GM18507 (cell line): ENCODE measurements around the gene SPOCK1.
"Not testable (repeated sequence)": the region's sequence is repeated elsewhere in the genome, so short reads cannot be mapped to it uniquely, and the experiment has no call there.

Experiments used
- DNase-seq: peaks from one replicate; pipeline ENCODE4 v3.0.0; 2011; ENCODE audit warnings: low read depth; ENCODE audit not compliant: insufficient read length; ENCODE audit errors: extremely low spot score
- FAIRE-seq: peaks from 2 replicates; lab custom pipeline; 2011; peaks lifted over from hg19 to GRCh38; lab: Jason Lieb, UNC

Gene SPOCK1

GRCh38 chr5:137498736-137499505 lies at the start of gene SPOCK1:
TSS of gene SPOCK1 (minus strand) at chr5:137499326.
- FAIRE-seq (peak; percentile 56), DNase-seq (peak; percentile 84)

GRCh38 chr5:137545956-137546355 lies 46.8 kb upstream of the SPOCK1 start:
- FAIRE-seq = no peak
- DNase-seq = no peak

GRCh38 chr5:137535449-137535848 lies 36.3 kb upstream of the SPOCK1 start:
- DNase-seq, FAIRE-seq: not testable (repeated sequence)

DNA sequence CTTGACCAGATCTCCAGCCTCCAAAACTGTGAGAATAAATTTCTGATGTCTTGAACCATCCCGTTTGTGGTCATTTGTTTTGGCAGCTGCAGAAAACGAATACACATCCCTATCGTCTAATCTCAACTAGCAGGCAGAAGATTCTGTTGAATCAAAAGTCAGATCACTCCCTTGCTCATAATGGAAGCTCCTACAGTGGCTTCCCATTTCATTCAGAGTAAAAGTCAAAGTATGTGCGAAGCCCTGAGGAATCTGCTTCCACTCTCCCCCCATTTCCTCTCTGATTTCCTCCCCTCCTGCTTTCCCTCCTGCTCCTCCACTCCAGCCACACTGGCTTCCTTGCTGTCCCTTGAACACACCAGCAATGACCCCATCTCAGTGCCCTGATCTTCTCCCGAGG lies 34.8 kb upstream of the SPOCK1 start:
- FAIRE-seq = no peak
- DNase-seq = no peak

DNA sequence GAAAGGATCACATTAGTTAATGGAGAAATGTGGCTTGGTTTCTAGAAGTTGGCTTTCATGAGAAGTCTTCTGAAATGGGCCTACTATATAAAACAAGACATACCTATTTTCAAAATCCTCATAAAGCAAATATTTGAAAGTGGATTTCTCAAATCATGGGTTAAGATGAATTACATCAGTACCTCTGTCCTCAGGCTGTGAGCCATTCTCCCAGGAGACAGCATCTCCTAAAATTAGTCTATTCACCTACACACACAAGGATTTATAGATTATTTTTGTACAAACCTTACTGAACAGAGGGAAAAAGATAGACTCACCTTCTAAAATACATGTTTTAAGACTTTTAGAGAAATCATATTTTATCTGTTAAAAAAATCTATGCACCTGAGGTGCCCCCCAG lies 32.1 kb upstream of the SPOCK1 start:
- FAIRE-seq = no peak
- no peak for DNase-seq

- FAIRE-seq = no peak
- DNase-seq = no peak
These were observed 22.1 kb upstream of the SPOCK1 start for GRCh38 chr5:137521246-137521645.

- DNase-seq (no peak), FAIRE-seq (no peak)
These were observed 17.8 kb upstream of the SPOCK1 start for GRCh38 chr5:137516961-137517360.

DNA sequence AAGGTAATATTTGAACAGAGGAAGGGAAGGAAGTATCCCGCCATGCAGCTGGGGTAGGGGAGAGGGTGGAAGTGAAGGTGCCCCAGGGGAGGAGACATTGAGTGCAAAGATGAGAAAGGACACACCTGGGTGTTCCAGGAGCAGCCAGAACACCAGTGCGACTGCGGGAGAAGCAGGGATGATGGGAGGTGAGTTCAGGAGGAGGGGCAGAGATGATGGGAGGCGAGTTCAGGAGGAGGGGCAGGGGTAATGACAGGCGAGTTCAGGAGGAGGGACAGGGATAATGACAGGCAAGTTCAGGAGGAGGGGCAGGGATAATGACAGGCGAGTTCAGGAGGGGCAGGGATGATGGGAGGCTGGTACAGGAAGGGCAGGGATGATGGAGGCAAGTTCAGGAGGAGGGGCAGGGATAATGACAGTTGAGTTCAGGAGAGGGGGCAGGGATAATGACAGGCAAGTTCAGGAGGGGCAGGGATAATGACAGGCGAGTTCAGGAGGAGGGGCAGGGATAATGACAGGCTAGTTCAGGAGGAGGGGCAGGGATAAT lies 17.2 kb upstream of the SPOCK1 start:
- no peak for FAIRE-seq

GRCh38 chr5:137515238-137515637 lies 16.1 kb upstream of the SPOCK1 start:
- DNase-seq (no peak), FAIRE-seq (no peak)

More for the DNA sequence above, 17.2 kb upstream of the SPOCK1 start:
- no peak for DNase-seq

DNA sequence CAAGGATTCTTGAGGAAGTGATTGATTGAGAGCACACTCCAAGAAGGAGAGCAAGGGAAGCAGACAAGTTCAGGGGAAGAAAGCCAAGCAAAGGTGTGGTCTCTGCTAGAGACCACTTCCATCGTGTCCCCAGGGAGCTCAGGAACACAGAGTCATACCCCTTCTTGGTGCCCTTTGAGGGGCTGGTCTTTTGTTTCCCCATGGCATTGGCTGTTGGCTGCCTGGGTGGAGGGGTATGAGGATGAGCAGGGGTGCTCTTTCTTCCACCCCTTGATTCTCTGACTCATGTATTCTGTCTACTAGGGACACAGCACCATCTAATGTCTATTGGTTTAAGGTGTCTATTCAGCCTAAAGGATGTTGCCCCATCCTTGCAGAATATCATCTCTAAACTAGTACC lies 11.5 kb upstream of the SPOCK1 start:
- FAIRE-seq (no peak), DNase-seq (no peak)

GRCh38 chr5:137507150-137507549 lies 8.0 kb upstream of the SPOCK1 start:
- FAIRE-seq (no peak), DNase-seq (no peak)

GRCh38 chr5:137506296-137506695 lies 7.2 kb upstream of the SPOCK1 start:
- DNase-seq = no peak
- FAIRE-seq = no peak

DNA sequence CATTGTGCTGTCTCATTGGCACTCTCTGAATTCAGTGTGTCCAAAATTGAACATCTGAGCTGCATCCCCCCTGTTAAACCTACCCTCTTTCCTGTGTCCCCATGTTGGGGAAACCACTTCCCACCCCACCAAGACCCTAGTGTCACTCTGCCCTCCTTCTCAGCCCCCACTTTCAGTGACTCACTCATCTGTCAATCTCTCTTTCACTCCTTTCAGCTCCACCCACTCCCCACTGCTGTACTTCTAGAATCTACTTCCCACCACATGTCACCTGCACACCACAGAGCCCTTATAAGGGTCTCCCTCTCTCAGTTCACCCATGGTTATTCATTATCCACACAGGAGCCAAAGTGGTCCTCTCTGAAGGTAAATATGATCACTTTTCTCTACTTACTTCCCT lies 5.8 kb upstream of the SPOCK1 start:
- DNase-seq (no peak), FAIRE-seq (no peak)

DNA sequence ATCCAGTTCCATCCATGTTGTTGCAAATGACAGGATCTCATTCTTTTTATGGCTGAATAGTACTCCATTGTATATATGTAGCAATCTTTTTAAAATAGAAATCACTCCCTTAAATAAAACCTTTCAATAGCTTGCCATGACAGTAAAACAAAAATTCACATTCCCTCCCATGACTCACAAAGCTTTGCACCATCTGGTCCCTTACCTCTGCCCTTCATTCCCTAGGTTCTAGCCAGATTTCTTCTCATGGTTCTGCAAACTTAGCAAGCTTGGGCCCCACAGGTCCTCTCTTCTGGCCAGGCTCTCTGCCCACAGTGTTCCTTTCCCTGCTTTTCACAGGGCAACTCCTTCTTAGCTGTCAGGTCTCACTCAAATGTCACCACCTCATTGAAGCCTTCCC lies 4.3 kb upstream of the SPOCK1 start:
- no peak for DNase-seq
- FAIRE-seq = no peak

GRCh38 chr5:137502632-137503031 lies 3.5 kb upstream of the SPOCK1 start:
- FAIRE-seq (no peak), DNase-seq (no peak)

DNA sequence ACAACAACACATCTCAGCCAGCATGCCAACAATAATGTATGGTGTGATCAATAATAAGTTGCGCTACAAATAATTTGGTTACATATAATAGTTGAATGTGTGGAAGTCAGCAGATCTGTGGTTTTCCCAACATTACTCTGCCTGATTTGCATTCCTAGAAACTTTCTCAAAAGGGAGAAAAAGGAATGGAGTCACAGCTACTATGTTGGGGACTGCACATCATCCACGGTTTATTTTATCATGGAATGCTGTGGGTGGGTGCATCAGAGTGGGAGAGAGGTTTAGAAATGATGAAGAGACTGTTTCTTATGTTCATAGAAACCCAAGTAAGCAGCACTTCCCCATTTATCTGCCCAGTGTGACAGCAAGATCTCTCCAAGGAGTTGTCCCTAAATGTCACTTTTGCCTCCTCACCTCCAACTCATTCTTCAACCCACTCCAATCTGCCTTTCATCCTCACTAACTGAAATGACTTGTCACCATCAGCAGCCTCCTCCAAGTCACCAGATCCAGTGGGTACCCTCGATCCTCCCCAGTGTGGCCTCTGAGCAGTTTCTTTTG lies 2.8 kb upstream of the SPOCK1 start:
- FAIRE-seq (no peak), DNase-seq (no peak)

DNA sequence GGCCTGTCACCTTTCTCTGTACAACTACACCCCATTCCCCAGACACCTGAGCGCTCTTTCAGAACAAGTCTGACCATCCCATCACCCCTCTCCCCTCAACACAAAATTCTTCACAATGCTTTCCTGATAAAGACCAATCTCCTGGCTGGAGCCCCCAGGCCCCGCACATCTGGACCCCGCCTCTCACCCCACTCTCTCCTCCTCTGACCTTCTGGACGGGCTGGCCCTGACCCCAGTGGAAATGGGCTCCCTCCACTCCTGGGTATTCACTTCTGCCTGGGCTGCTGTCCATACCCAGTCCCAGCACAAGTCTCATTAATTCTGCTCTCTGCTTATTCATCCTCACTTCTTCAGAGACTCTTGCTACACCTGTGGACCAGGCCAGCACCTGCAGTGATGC lies 2.1 kb upstream of the SPOCK1 start:
- FAIRE-seq (no peak), DNase-seq (no peak)

DNA sequence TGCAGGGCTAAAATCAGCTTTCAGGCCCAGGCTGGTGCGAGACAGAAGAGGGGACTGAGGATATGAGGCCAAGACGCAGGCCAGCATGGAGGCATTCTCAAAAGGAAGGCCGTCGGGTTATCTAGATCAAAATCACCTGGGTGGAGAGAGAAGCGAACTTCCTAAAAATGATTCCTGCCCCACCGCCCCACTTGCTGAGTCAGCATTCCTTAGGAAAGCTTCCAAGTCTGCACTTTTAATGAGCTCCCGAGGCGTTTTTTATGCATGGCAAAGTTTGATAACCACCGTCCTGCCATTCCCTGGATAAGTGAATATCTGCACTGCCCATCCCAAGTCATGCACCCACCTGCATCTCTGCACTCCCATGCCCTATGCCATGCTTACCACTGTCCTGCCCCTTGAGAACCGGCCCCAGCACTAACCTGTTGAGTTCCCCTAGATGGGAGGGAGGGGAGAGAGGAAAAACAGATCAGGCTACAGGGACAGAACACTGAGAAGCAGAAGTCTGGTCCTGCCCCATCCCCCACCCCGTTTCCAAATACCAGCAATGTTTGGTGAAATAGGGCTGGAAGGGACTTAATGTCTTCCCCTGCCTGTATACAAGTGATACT lies 1.6 kb upstream of the SPOCK1 start:
- DNase-seq = no peak
- FAIRE-seq = no peak

GRCh38 chr5:137499506-137499847 lies 351 bp upstream of the SPOCK1 start:
- not testable (repeated sequence) for DNase-seq, FAIRE-seq

DNA sequence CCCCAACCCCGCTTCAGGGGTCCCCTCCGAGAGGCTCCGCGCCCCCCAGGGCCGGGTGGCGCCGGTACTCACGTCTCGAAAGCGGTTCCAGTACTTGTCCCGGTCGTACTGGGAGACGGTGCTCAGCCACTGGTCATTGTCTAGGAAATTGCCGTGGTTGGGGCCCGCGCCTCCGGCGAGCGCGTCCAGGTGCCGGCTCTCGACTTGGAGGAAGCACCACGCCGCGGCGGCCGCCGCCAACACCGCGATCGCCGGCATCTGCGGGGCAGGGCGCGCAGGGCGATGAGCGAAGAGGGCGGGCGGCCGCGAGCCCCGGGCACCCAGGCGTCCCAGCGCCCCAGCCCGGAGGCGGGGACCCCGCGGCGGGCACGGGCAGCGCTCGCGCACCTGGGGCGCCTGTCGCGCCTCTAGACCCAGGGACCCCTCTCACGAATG lies 808 bp downstream of the SPOCK1 start:
- FAIRE-seq (no peak), DNase-seq (no peak)
